Mammary epithelial cell (primary cell): Measurements from ENCODE around the gene FIGNL2.

Source experiments
- EZH2 ChIP-seq: IDR thresholded peaks from 2 replicates; pipeline ENCODE4 v1.6.1; 2012; ENCODE audit warnings: low read length, inconsistent platforms, borderline replicate concordance
- TF ChIP-seq, protein P1 (sequence below), 2 donors: IDR thresholded peaks in 1 of 2; conservative IDR thresholded peaks in 1 of 2; 2 replicates each; pipeline ENCODE4 v1.5.1; 2011 to 2012; ENCODE audit warnings: inconsistent platforms in 2 of 2, low read length in 2 of 2, mild to moderate bottlenecking in 2 of 2, control low read depth in 1 of 2, low read depth in 1 of 2; ENCODE audit not compliant: insufficient read depth in 1 of 2; ENCODE audit errors: extremely low read depth in 1 of 2

DNA sequence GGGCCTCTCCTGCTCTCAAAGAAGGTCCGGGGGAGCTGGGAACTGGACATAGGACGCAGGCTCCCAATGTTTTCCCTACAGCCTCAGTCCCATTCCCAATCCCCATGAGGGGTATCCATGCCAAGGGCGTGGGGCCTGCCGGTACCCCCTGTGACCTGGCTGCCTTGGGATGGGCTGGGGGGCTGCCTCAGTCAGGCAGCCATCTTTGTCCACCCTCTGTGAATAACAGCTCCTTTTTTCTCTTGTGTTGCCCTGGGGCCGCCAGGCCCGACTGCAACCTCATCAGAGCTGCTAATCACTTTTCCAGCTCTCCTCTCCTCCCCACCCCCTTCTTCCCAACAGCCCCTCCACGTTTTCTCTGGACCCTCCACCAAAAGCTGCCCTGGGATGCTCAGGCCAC is 11.2 kb downstream of the FIGNL2 start:
- TF ChIP-seq, protein P1, sequence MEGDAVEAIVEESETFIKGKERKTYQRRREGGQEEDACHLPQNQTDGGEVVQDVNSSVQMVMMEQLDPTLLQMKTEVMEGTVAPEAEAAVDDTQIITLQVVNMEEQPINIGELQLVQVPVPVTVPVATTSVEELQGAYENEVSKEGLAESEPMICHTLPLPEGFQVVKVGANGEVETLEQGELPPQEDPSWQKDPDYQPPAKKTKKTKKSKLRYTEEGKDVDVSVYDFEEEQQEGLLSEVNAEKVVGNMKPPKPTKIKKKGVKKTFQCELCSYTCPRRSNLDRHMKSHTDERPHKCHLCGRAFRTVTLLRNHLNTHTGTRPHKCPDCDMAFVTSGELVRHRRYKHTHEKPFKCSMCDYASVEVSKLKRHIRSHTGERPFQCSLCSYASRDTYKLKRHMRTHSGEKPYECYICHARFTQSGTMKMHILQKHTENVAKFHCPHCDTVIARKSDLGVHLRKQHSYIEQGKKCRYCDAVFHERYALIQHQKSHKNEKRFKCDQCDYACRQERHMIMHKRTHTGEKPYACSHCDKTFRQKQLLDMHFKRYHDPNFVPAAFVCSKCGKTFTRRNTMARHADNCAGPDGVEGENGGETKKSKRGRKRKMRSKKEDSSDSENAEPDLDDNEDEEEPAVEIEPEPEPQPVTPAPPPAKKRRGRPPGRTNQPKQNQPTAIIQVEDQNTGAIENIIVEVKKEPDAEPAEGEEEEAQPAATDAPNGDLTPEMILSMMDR (conservative IDR thresholded peaks at IDR 0.05 in 1 of 2, IDR thresholded peaks at IDR 0.05 in 1 of 2; ENCODE audit: extremely low read depth in 1 of 2, insufficient read depth in 1 of 2, low read depth in 1 of 2, low read length in 2 of 2): no peak
- no peak for TF ChIP-seq EZH2
